GM23248 (cell line): Measurements from ENCODE around the gene GBX1.

ENCODE experiments used
- EZH2 ChIP-seq: fragments of 200-600 bp; sonication (generic); IDR thresholded peaks from 2 replicates; pipeline ENCODE4 v1.6.1; 2018; ENCODE audit warnings: antibody characterized with exemption, mild to moderate bottlenecking; ENCODE audit not compliant: insufficient read depth, poor library complexity, severe bottlenecking
- EZH2phosphoT487 ChIP-seq: fragments of 200-600 bp; sonication (generic); IDR thresholded peaks from 2 replicates; pipeline ENCODE4 v1.6.1; 2018; ENCODE audit warnings: antibody characterized with exemption, moderate library complexity, mild to moderate bottlenecking, low read depth; ENCODE audit not compliant: insufficient read depth

GRCh38 chr7:151201751-151202150 is 34.3 kb upstream of the GBX1 start:
- no peak for TF ChIP-seq EZH2
- TF ChIP-seq EZH2phosphoT487: no peak
